Islet precursor cell (in vitro differentiated cells): ENCODE results near the gene FRMD1.

Experiments used
- DNase-seq: peaks from one replicate; pipeline ENCODE4 v3.0.0-alpha.2; 2018

Gene FRMD1

DNA sequence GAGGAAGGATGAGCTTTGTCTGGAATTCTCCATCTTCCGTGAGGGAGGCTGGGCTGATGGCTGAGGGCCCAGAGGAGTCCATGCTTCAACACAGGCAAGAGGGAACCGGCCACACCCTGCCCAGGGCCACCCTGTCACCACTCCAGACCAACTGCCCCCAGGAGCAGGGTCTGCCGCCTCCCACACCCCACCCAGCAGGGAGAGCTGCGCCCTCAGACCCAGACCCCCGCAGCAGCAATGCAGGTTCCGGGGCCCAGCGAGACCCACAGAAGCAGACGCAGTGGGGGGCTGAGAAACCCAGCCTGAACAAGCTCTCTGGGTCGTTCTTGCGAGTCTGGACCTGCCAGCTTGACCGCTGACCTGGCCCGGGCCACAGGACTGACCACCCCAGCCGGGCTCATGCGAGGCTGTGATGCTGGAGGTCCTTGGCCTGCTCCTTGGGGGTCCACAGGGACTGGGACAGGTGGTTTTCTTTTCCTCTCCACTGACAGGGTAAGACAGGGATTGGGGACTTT lies 25.0 kb downstream of the FRMD1 start:
- no peak for DNase-seq

DNA sequence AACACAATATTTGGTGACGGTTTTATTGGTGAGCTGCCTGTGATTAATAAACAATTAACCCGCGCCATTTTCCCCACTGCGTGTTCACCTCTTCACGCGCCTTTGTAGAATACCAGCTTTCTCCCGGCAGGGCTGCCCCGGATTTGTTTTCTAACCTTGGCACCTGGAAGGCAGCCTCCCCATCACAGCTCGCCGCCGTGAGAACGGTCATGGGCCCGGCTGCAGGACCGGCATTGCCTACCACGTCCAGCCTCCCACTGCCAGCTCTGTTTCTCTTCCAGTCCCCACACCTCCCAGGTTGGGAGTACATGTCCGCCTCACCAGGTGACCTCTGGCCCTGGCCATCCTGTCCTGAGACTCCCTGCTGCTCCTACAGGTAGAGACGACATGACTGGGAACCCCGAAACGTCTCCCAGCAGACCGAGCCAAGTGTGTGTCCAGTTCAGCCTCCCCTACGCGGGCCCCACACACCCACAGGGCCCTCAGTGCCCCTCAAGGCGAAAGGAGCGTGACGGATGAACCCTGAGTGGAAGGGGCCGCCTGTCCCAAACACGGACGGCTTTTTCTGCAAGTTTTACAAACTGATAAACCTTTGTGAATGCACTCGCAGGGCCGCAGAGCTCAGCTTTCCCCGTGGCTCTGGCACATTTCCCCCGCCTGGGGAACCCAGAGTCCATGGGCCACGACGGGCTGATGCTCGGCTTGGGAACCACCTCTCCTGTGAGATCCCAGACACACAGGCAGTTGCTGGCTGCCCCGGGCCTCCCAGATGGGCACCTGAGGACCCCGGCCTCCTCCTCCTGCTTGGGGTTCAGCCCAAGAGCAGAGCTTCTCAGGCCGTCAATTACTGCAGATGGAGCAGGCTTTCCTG lies 25.7 kb downstream of the FRMD1 start:
- no peak for DNase-seq

DNA sequence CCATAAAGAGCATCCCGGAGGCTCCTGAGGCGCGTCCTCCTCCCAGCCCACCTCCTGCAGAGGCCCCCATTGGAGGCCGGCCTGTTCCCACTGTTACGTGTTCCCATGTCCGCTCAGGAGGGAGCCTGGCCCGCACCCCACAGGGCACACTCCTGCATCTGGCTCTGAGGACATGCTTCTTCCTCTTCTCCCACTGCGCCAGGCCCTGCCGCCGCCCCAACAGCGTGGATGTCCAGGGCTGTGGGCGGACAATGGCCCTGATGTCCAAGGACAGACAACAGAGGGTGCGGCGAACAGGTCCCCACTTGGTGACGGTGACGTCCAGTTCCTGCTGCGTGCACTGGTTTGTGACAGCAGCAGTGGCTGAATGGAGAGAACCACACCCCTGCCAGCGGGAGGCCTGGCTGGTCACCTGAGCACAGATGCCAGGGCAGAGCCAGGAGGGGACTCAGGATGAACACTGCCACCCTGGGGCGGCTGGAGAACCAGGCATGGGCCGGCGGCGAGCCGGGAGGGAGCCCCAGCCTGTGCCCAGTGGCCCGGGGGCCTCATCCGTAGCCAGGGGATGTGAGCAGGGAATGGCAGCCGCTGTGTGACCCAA lies 26.6 kb downstream of the FRMD1 start:
- DNase-seq: no peak

DNA sequence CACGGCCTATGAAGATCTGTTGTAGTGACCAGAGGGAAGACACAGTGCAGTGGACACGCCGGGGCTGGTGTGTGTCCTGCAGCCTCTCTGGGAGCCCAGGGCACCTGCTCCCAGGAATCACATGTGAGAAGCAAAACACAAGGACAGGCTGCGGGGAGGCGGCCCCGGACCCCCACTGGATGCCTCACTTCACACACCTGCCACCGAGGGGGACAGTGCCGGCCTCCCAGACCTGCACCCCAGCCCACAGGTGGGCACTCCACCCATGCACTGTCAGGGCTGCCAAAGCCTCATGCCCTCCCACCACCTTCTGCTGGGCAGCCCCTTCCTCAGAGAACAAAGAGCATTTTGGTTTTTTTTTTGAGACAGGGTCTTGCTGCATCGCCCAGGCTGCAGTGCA lies 27.4 kb downstream of the FRMD1 start:
- DNase-seq: no peak

DNA sequence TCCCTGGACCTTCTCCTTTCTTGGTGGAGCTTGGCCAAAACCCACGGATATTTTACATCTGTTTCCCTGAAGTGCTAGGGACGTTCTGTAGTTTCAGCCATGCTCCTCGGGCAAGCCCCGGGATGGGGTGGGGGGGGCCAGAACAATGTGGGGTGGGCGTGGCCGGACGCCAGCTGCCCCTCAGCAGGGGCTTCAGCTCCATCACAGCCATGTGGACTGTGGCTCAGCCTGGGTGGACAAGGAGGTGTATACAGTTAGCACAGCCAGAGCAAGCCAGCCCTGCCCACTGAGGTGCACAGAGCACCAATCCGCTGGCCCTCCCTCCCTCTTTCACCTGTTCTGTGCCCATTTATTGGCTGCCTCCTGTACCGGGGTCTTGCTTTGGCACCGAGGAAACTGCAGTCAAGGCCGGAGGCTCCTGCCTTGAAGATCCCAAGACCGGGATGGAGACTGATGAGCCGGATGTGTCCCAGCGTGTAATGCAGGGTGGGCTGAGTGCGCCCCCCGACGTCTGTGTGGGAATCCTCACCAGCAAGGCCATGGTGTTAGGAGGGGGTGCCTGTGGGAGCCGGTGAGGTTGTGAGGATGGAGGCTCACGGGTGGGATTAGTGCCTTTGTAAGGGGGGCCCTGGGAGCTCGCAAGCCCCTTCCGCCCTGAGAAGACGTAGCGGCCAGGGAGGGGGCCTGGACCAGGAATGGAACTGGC lies 28.0 kb downstream of the FRMD1 start:
- DNase-seq: no peak

DNA sequence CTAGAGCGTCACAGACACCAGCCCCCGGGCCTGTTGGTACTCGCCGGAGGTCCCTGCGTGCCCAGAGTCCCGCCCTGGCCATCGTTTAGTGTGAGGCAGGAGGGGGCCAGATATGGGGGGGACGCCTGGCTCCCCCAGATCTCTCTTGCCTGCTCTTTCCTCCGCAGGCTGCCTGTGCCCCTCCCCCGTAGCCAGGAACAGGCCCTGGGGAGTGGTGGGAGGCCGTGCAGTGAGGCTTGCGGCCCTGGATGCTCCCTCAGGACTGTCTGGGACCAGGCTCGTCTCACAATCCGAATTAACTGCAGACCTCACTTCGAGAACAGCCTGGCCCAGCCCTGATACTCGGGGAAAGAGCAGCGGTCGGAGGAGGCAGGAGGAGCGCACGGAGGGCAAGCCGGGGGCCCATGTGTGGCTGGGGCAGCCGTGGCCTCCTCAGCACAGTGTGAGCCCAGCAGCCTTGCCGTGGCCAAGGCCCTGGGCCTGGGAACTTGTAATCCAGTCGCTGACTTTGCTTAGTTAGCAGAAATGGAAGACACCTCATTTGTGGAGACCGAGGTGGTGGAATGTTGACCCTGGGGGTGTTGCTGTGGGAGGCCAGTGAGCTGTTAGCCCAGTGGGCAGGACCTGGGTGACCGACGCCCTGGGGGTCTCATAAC lies 28.7 kb downstream of the FRMD1 start:
- no peak for DNase-seq

DNA sequence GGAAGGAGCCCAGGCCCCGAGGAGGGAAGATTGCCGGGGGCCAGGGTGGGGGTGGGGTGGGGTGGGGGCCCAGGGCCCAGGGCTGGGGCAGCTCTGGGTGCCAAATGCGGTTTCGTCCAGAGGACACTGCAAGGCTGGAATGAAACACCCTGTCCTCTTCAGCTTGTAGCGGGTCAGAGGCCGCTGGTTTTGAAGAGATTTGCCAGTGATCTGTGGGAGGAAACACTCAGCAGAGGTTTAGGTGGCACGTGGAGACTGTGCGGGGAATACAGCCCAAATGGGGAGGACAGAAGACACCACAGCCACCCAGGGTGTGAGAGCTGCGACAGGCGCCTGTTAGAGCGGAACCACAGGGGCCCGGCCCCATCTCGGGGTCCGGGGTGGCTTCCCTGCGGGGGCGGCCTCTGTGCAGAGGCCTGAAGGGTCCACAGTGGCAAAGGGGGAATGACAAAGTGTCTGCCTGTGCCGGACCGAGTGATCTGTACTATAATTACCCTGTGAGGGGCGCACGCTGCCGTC lies 29.2 kb downstream of the FRMD1 start:
- no peak for DNase-seq

DNA sequence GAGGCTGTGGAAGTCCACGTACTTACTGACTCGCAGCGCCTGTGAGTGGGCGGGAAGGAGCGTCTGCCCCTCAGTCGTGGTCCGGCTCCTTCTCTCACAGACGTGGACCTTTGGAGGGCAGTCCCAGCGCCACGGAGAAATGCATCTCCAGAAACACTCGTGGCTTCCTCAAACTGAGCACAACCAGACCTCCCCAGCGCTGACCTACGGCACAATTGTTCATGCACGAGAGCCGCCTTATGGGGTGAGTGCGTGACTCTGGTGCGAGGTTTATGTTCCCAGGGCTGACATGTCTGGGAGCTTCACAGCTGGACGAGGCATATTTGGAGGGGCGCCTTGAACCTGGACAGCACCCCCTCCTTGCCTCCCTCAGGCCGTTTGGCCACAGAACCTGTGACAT lies 29.7 kb downstream of the FRMD1 start:
- DNase-seq: no peak

DNA sequence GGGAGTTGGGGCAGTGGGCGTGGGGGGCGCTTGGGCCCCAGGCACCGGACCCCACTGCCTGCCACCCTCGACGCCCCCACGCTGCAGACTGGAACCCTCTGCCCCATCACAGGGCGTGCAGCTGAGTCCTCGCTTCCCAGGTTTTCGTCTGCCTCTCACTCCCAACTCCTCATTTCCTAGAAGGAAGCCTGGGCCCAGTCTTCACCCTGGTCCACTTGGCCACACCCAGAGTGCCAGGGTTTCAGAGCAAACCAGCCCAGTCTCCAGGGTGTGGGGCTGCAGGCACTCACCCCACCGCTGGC lies 30.3 kb downstream of the FRMD1 start:
- no peak for DNase-seq

DNA sequence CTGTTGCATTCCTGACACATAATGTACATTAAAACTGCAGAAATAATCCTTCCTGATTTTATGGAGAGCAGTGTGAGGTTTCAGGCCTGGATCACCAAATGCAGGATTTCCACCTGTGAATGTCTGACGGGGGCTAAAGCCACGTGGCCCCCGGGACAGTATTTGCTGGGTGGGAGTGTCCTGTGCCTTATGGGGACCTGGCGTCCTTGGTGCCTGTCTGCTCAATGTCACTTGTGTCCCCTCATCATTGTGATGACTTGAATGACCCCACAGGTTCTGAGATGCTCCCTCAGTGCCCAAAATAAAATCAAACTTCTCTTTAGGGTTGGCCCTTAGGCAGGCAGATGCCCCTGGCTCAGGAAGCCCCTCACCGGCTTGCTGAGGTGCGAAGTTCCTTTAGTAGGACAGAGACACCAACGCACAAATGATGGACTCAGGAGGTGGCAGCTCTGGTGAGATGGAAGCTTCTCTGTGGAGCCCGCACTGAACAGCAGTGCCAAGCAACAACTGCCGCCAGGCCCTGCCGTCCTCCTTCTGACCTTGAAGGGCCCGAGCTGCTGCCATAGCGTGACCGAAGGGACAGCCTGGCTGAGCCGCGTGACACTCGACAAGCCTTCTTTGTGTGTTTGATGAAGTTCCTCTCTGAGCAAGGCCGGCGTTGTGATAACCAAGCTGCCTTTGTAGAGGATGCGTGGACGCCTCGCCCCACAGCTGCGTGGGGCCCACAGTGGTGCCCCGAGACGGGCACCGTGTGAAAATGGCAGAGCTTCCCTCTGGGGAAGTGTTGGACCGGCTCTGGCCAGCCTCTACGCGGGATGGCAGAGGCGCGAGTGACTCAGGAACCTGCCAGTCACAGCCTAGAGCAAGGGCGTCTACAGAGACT lies 30.9 kb downstream of the FRMD1 start:
- DNase-seq: no peak

DNA sequence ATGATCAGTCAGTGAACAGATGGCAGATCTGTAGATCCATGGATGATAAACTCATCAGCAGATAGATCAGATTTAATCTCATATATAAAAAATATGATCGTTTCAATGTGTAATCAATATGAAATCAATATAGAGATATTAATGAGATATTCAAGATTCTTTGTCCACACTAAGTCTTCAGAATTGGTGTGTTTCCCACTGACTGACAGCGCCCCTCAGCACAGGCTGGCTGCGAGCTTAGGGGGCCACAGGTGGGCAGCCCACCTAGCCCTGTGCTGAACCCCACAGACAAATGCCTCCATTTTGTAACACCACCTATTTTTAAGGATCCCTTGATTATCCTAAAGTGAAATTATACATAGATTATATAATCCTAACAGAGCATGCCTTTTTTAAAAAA lies 32.3 kb downstream of the FRMD1 start:
- no peak for DNase-seq

DNA sequence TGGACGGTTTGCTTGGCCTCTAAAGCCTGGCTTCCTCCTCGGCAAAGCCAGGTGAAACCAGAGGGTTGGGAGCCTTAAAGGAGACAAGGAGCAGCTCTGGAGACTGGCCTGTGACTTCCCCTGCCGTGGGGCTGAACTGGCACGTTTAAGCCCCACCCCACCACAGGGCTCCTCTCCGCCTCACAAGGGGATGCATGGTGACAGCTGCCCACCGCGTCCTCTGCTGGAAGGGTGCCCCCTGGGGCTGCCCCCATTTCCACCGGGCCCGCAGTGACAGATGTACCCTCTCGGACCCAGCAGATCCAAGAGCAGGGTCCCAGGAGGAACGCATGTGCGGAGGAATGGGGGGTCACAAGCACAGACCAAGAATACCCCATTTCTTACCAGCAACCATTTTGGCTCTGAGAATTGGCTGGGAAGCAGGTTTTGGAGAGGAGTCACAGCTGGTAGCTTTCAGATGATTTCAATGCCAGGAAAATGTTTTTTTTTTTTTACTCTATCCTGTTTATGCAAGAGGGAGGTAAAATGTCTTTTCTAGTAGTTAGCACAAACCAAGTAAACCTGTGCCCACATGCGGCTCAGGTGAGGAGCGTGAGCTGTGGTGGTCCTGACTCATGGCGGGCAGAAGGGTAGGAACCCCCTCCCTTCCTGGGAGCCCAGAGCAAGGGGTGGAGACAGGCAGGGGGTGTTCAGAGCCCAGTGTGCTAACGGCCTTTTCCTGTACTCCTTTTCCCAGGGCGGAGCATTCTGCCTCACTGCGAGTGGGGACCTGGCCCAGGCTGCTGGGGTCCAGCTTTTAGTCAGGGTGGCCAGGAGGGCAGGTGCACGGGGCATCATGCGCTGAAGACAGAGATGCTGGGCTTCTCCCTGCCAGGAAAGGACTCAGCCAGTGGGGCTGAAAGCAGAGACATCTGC lies 33.0 kb downstream of the FRMD1 start:
- peak; percentile 48 for DNase-seq

DNA sequence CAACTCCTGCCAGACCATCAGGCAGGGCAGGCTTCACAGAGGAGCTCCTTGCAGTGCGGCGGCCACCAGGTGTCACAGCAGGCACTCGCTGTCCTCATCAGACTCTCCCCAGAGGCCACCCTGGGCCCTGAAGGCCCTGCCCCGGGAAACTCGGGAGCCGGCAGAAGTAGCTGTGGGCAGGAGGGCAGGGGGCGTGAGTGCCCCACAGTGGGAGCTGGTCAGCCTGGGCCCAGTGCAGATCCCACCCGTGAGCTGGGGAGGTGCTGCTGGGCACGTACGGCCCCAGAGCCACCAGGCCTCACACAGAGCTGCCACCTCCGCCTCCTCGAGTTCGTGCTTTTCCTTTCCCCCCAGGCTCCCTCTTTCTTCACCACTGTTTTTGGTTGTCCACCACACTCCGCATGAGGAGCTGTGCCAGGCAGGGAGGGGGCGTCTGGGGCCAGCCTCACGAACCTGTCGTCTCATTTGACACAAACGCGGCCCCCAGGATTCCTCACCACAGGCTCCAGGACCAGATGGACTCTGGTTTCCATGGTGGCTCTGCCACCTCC lies 33.8 kb downstream of the FRMD1 start:
- DNase-seq: peak; percentile 62

DNA sequence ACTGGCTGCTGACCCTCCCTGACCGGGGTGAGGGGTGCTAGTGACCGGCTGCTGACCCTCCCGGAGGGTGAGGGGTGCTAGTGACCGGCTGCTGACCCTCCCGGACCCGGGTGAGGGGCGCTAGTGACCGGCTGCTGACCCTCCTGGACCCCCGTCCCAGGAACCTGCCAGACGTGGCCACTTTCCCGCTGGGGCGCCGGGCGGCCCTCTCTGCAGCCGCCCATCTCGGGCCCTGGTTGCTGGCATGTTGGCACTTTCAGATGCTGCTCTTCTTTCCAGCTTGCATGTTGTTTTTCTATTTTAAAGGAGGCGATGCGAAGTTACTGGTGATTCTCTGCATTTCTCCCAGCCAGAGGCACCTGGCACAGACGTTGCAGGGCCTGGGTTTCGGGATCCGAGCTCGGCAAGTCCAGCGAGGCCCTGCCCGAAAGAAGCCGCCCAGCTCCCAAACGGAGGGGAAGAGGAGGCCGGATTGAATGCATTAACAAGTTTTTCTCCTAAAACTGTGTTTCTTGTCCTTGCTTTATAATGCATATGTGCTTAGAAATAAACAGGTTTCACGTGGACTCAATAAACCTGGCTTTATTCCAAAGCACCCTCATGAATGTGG lies 34.4 kb downstream of the FRMD1 start:
- no peak for DNase-seq

DNA sequence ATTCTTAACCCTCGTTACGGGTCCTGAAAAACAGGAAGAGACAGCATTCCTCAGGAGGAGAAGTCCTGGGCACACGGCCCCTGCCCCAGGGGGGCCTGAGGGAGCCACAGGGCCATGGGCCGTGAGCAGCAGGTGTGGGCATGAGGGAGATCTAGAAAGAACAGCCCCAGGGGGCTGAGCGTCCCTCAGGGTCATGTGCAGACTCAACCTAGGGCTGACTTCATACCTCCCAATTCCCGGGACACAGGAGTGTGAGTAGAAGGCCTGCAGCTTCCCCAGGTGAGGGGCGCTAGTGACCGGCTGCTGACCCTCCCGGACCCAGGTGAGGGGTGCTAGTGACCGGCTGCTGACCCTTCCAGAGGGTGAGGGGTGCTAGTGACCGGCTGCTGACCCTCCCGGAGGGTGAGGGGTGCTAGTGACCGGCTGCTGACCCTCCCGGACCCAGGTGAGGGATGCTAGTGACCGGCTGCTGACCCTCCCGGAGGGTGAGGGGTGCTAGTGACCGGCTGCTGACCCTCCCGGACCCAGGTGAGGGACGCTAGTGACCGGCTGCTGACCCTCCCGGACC lies 35.1 kb downstream of the FRMD1 start:
- no peak for DNase-seq

DNA sequence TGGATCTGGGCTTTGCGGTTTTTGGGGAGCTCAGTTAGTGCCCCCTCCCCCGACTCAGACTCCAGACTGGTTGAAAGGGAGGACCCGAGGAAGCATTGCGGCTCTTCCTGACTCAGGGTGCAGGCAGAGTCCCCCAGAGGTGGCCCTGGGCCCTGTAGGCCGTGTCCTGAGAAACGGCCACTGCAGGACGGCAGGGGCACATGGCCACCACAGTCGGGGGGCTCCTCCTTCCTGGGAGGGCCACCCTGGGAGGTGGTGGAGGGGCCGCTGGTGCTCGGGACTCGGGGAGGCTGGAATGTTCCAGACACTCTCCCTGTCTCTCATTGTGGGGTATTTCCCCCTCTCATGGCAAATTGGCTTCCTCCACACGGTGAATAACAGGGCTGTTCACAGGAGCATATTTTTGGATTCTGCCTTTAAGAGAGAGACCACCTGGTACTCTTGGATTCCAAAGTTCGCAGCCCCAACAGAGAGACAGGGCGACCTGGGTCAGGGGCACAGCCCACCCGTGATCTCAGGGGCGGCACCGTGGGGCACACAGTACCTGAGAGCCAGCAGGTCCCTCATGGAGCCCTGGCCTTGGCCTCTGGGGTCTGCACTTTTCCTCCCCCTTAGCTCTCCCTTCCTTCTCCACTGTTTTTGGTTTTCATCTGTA lies 35.7 kb downstream of the FRMD1 start:
- no peak for DNase-seq

DNA sequence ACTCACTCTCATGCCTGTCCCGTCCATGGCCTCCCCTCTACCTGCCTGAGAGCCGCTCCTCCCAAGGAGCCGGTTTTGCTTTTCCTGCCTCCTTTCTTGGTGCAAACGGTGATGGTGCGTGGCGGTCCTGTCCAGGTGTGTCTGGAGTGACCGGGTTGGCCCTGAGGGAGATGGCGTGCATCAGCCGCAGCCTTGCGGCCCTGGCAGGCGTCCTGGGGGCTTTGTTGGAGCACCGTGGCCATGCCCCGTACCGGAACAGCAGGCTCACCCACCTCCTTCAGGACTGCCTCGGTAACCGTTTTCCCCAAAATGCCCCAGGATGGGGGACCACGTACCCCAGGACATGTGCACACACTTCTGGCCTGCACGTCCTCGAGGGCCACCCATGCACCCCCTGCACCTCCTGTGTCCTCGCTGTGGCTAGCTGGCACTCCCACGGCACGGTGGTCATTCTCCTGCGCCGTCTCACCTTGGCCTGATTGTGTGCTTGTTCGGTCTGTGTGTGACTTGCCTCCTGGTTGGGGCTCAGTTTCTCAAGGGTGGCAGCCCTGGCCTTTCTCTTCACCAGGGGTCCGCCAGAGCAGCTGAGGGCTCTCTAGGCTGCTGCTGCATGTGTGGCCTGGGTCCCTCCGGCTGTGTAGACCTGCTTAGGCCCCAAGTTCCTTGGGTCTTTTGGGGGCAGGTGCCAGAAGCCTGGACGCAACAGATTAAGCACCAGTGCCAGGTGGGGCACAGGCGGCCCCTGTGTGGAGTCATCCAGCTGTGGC lies 36.4 kb downstream of the FRMD1 start:
- DNase-seq: no peak

DNA sequence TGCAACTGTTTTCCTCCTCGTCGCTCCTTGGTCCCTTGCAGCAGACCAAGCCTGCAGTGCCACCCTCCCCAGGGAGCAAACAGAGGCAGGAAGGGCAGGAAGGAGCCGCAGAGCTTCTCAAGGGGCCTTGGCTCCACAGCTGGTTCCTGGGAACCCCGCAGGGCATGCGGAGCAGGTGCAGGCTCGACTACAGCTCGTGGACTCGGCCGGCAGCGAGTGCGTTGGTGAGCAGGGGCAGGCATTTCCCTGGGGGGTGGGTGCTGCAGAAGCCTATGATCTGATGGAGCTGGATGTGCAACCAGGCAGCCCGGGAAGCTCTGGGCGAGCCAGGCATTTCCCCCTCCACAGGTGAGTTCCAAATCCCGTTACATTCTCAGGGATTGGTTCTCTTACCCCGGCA lies 37.1 kb downstream of the FRMD1 start:
- no peak for DNase-seq
